HL-60 (cell line): ENCODE measurements around the gene RBM39.

Experiments
- GABPA ChIP-seq: IDR thresholded peaks from 2 replicates; pipeline ENCODE4 v1.6.1; 2012; ENCODE audit warnings: low read depth
- POLR2AphosphoS5 ChIP-seq: IDR thresholded peaks from 2 replicates; pipeline ENCODE4 v1.6.1; 2012; ENCODE audit warnings: low read depth
- TF ChIP-seq, protein P1 (sequence below): IDR thresholded peaks from one replicate; pipeline ENCODE4 v1.5.1; 2011; ENCODE audit warnings: low read length, control low read depth, inconsistent platforms; ENCODE audit not compliant: insufficient read depth
- TF ChIP-seq, protein P2 (sequence below): IDR thresholded peaks from 2 replicates; pipeline ENCODE4 v1.6.1; 2012; ENCODE audit warnings: low read depth; ENCODE audit not compliant: insufficient replicate concordance

DNA sequence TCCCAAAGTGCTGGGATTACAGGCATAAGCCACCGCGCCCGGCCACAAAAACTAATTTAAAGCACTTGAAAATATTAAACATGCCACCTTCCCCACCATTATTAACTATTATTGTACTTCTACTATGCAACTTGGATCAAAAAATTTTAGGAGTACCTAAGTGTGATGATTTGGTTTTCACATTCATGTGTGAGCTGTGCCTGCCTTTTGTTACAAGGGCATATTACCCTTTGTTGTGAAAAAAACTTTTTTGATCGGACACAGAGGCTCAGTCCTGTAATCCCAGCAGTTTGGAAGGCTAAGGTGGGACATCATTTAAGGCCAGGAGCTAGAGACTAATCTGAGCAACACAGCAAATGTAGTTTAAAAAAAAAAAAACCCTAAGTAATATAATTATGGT is 25.7 kb downstream of the RBM39 start:
- TF ChIP-seq, protein P1, sequence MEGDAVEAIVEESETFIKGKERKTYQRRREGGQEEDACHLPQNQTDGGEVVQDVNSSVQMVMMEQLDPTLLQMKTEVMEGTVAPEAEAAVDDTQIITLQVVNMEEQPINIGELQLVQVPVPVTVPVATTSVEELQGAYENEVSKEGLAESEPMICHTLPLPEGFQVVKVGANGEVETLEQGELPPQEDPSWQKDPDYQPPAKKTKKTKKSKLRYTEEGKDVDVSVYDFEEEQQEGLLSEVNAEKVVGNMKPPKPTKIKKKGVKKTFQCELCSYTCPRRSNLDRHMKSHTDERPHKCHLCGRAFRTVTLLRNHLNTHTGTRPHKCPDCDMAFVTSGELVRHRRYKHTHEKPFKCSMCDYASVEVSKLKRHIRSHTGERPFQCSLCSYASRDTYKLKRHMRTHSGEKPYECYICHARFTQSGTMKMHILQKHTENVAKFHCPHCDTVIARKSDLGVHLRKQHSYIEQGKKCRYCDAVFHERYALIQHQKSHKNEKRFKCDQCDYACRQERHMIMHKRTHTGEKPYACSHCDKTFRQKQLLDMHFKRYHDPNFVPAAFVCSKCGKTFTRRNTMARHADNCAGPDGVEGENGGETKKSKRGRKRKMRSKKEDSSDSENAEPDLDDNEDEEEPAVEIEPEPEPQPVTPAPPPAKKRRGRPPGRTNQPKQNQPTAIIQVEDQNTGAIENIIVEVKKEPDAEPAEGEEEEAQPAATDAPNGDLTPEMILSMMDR: no peak
- TF ChIP-seq POLR2AphosphoS5 (no peak), GABPA (no peak)
- TF ChIP-seq, protein P2, sequence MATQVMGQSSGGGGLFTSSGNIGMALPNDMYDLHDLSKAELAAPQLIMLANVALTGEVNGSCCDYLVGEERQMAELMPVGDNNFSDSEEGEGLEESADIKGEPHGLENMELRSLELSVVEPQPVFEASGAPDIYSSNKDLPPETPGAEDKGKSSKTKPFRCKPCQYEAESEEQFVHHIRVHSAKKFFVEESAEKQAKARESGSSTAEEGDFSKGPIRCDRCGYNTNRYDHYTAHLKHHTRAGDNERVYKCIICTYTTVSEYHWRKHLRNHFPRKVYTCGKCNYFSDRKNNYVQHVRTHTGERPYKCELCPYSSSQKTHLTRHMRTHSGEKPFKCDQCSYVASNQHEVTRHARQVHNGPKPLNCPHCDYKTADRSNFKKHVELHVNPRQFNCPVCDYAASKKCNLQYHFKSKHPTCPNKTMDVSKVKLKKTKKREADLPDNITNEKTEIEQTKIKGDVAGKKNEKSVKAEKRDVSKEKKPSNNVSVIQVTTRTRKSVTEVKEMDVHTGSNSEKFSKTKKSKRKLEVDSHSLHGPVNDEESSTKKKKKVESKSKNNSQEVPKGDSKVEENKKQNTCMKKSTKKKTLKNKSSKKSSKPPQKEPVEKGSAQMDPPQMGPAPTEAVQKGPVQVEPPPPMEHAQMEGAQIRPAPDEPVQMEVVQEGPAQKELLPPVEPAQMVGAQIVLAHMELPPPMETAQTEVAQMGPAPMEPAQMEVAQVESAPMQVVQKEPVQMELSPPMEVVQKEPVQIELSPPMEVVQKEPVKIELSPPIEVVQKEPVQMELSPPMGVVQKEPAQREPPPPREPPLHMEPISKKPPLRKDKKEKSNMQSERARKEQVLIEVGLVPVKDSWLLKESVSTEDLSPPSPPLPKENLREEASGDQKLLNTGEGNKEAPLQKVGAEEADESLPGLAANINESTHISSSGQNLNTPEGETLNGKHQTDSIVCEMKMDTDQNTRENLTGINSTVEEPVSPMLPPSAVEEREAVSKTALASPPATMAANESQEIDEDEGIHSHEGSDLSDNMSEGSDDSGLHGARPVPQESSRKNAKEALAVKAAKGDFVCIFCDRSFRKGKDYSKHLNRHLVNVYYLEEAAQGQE: no peak
